Progenitor cell of endocrine pancreas (in vitro differentiated cells): ENCODE results near the gene CHD1L. TPM values are rescaled to one million over a fixed set of nuclear protein-coding genes. Genes with fewer than 3 reads are reported as not detected.
A peak's percentile ranks its signal among the peaks of the same experiment; 100 is the strongest.
"Not testable (repeated sequence)": the region's sequence is repeated elsewhere in the genome, so short reads cannot be mapped to it uniquely, and the experiment has no call there.

Experiments
- DNase-seq: peaks from one replicate; pipeline ENCODE4 v3.0.0; 2021; ENCODE audit warnings: low spot score; ENCODE audit not compliant: unreplicated experiment
- H3K27ac Mint-ChIP-seq: 2 replicates; pipeline ENCODE4 v1.8.0; 2021; ENCODE audit warnings: mild to moderate bottlenecking, moderate library complexity, mixed read lengths
- H3K27me3 Mint-ChIP-seq: 2 replicates; pipeline ENCODE4 v1.8.0; 2021; ENCODE audit warnings: mixed read lengths
- H3K36me3 Mint-ChIP-seq: 2 replicates; pipeline ENCODE4 v1.8.0; 2022; ENCODE audit warnings: mixed read lengths; ENCODE audit not compliant: insufficient read depth
- H3K4me1 Mint-ChIP-seq: 2 replicates; pipeline ENCODE4 v1.8.0; 2021; ENCODE audit warnings: low read depth, mixed read lengths
- H3K4me3 Mint-ChIP-seq: 2 replicates; pipeline ENCODE4 v1.8.0; 2021; ENCODE audit warnings: low read depth, mild to moderate bottlenecking, moderate library complexity, mixed read lengths
- H3K9me3 Mint-ChIP-seq: 2 replicates; pipeline ENCODE4 v1.8.0; 2021; ENCODE audit warnings: low read depth, mixed read lengths
- CTCF ChIP-seq: fragments of 200-600 bp; sonication (generic); IDR thresholded peaks from one replicate; pipeline ENCODE4 v1.5.0; 2021; ENCODE audit warnings: antibody characterized with exemption, mild to moderate bottlenecking; ENCODE audit not compliant: unreplicated experiment
- total RNA-seq: library from RNA; stranded (reverse); gene quantifications from 2 replicates; pipeline ENCODE4 v1.2.1, GENCODE V29; 2021

CHD1L gene
- total RNA-seq, 1 donor from 2014 or later, result 79.6 TPM

GRCh38 chr1:147287133-147287865 is 44.8 kb downstream of the CHD1L start:
- no peak overlapping the region for H3K4me3 Mint-ChIP-seq
- H3K36me3 Mint-ChIP-seq, result peaks cover 63% of the 10 kb centered on the region
- H3K4me1 Mint-ChIP-seq, result no peaks in the 10 kb centered on the region
- no peaks in the 10 kb centered on the region for H3K27me3 Mint-ChIP-seq
- no peaks in the 10 kb centered on the region for H3K9me3 Mint-ChIP-seq
- TF ChIP-seq CTCF, result no peak
- no peak for DNase-seq
- H3K27ac Mint-ChIP-seq, result no peak overlapping the region

- no peak for DNase-seq
- no peak overlapping the region for H3K4me3 Mint-ChIP-seq
- TF ChIP-seq CTCF, result no peak
- H3K27ac Mint-ChIP-seq, result no peak overlapping the region
- no peaks in the 10 kb centered on the region for H3K4me1 Mint-ChIP-seq
- H3K36me3 Mint-ChIP-seq, result peaks cover 88% of the 10 kb centered on the region
- H3K9me3 Mint-ChIP-seq, result peaks cover 15% of the 10 kb centered on the region
- no peaks in the 10 kb centered on the region for H3K27me3 Mint-ChIP-seq
Measured at GRCh38 chr1:147292012-147292411, 49.5 kb downstream of the CHD1L start.

- Mint-ChIP-seq H3K4me1 (no peaks in the 10 kb centered on the region), H3K27me3 (no peaks in the 10 kb centered on the region), H3K27ac (no peak overlapping the region), H3K36me3 (peaks cover 88% of the 10 kb centered on the region), H3K9me3 (peaks cover 18% of the 10 kb centered on the region), H3K4me3 (no peak overlapping the region)
- TF ChIP-seq CTCF, result no peak
- DNase-seq, result no peak
Measured at GRCh38 chr1:147292631-147293251, 50.3 kb downstream of the CHD1L start.

GRCh38 chr1:147297438-147297837 is 55.0 kb downstream of the CHD1L start:
- no peaks in the 10 kb centered on the region for H3K4me1 Mint-ChIP-seq
- no peak overlapping the region for H3K4me3 Mint-ChIP-seq
- H3K36me3 Mint-ChIP-seq, result peaks cover 91% of the 10 kb centered on the region
- no peak for DNase-seq
- H3K27me3 Mint-ChIP-seq, result no peaks in the 10 kb centered on the region
- no peak overlapping the region for H3K27ac Mint-ChIP-seq
- H3K9me3 Mint-ChIP-seq, result peaks cover 49% of the 10 kb centered on the region
- TF ChIP-seq CTCF, result no peak

- not testable (repeated sequence) for H3K27ac Mint-ChIP-seq, H3K27me3 Mint-ChIP-seq, H3K4me3 Mint-ChIP-seq, H3K4me1 Mint-ChIP-seq, DNase-seq
- Mint-ChIP-seq H3K36me3 (peaks cover 37% of the 10 kb centered on the region), H3K9me3 (peaks cover 68% of the 10 kb centered on the region)
Measured at GRCh38 chr1:147305803-147306202, 63.3 kb downstream of the CHD1L start.

- no peak for DNase-seq
- peaks cover 6% of the 10 kb centered on the region for H3K9me3 Mint-ChIP-seq
- no peak for TF ChIP-seq CTCF
- H3K4me3 Mint-ChIP-seq, result no peak overlapping the region
- H3K27me3 Mint-ChIP-seq, result no peaks in the 10 kb centered on the region
- H3K27ac Mint-ChIP-seq, result no peak overlapping the region
- no peaks in the 10 kb centered on the region for H3K4me1 Mint-ChIP-seq
- H3K36me3 Mint-ChIP-seq, result no peaks in the 10 kb centered on the region
Measured at GRCh38 chr1:147316968-147317367, 74.5 kb downstream of the CHD1L start.

GRCh38 chr1:147326933-147327687 is 84.6 kb downstream of the CHD1L start:
- Mint-ChIP-seq H3K9me3 (peaks cover 20% of the 10 kb centered on the region), H3K4me3 (peak overlapping the region; percentile 64)
- not testable (repeated sequence) for H3K36me3 Mint-ChIP-seq, H3K4me1 Mint-ChIP-seq, DNase-seq, H3K27ac Mint-ChIP-seq, H3K27me3 Mint-ChIP-seq
